Stimulated activated CD8-positive, alpha-beta memory T cell treated with anti-CD3 and anti-CD28 coated beads, Interleukin-7, amount 100 ng/mL, for 1 hour (primary cell): ENCODE data around the gene HIPK4.
"Not testable (repeated sequence)": the region's sequence is repeated elsewhere in the genome, so short reads cannot be mapped to it uniquely, and the experiment has no call there.

Experiments used
- DNase-seq, 2 donors: peaks; one replicate each; pipeline ENCODE4 v3.0.0-alpha.2; 2020; ENCODE audit warnings: low read depth in 2 of 2

Gene HIPK4

DNA sequence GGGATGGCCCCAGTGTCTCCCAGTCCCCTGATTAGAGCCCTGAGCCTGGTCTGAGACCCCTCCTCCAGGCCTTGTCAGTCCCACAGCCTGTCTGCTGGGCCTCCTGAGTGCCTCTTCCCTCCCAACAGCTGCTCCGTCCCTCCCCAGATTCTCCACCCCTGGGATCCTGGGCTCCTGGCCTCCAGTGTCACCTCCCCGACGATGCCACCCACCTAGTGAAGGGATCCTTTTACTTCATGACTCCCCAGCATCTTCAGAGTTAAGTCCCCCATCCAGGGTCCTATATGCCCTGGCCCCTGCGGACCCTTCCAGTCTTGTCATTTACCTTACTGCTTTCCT, 27.6 kb upstream of the HIPK4 start:
- no peak for DNase-seq

DNA sequence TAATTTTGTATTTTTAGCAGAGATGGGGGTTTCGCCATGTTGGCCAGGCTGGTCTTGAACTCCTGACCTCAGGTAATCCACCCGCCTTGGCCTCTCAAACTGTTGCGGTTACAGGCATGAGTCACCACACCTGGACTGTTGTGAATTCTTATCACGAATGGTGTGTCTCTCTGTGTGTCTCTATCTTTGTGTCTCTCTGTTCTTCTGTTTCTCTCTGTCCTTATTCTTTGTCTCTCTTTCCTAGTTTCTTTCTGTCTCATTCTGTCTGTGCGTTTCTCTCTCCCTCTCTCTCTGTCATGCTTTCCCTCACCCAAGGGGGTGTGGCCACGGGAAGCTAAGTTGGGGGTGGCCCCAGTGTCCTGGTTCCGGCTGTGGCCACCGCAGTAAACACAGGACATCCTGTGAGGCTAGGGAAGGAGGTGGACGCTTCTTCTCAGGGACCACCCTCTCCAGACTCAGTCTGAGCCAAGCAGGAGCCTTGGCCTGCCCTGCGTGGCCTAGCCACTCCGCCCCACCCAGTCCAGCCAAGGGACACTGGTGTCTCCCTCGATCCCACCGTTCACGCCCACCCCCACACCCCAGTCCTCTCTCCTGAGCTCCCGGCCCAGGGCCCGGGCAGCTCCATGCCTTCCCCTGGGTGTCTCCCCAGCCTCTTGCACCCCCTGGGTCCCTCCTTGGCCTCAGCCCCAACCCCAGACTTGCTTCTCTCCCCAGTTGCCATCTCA, 27.1 kb upstream of the HIPK4 start:
- DNase-seq, result no peak

DNA sequence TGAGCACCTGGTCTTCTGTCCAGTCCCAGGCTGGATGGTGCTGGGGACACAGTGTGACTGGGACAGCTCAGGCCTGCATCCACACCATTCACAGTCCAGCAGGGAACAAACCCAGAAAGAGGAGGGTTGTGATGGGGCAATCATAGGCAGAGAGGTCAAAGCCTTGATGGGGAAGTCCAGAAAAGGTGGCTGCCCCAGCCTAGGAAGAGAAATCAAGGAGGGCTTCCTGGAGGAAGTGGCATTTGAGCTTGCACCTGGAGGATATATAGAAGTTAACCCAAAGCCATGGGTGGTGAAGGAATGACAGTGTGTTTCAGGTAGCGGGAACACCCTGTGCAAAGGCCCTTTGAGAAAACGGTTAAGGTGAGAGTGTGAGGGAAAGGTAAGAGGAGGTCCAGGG, 25.8 kb upstream of the HIPK4 start:
- DNase-seq, result no peak

DNA sequence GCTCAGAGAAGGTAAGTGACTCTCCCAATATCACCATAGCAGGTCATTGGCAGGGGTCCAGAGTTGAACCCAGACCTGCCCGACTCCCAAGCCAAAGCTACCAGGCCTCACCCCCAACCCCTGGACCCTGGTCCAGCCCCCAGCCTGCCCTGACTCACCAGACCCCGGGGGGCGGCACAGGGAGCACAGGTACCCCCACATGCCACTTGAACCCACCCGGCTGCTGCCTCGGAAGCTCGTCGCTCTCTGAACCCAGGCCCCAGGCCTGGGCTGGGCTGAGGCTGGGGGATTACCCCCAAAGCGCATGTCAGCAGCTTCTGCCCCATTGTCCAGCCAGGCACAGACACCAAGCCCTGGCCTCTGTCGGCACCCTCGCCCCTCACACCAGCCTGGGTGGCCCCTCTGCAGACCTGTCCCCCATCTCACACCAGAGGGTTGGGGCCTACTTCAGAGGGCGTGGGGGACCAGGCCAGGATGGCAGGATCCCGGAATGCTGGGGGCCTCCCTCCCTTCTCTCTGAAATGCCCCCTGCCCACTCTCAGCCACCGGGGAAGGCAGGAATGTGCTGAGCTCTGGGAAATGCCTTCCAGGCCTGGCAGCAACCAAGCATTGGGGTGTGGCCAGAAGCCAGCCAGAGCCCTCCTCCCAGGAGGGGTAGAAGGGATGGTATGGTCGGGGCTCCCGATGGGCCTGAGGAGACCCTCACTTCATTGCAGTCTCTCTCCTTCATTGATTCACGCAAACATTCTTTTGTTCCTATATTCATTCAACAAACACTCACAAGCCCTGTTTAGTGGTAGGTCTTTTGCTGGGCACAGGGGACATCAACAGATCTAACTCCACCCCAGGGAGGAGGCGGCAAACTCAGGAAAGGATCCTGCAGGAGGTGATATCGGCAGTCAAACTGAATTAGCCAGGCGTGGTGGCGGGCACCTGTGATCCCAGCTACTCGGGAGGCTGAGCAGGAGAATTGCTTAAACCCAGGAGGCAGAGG, 24.9 kb upstream of the HIPK4 start:
- DNase-seq, result no peak

DNA sequence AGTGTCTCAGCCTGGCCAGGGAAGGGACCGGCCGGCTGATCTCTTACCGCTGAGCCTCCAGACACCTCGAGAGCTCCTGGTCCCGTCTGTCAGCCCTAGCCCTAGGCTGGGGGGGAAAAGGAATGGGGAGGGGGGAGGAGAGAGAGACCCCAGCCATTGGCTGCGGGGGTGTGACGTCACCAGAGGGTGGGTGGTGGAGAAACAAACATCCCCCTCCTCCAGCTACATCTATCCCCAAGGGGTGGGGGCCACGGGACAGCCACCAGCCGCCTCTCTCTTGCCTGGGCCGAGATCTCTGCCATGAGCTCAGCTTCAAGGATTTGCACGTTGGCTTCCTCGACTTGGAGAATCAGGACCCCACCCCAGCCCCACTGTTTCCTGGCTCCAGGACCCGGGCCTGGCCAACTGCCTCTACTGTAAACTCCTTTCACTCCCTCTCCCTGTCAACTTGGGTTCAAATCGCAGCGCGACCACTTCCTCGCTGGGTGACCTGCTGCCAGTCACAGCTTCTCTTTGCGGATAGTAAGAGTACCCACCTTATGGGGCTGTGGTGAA, 23.4 kb upstream of the HIPK4 start, which contains the start of gene PRX:
Gene PRX (minus strand): TSS at position 88 of the 555 bp plus-strand sequence. CDS start 5,446 bp downstream, outside the sequence.
- no peak for DNase-seq

DNA sequence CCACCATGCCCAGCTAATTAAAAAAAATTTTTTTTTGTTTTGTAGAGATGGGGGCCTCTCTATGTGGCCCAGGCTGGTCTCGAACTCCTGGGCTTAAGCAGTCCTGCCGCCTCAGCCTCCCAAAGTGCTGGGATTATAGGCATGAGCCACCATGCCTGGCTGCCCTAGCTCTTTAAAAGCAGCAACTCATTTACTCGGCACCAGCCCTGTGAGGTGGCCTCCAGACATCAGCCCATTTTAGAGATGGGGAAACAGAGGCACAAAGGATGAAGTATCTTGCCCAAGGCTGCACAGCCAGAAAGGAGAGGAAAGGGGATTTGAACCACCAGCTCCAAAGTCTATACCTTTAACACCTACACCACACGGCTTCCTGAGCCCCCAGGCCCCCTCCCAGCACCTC, 22.9 kb upstream of the HIPK4 start:
- DNase-seq, result no peak

DNA sequence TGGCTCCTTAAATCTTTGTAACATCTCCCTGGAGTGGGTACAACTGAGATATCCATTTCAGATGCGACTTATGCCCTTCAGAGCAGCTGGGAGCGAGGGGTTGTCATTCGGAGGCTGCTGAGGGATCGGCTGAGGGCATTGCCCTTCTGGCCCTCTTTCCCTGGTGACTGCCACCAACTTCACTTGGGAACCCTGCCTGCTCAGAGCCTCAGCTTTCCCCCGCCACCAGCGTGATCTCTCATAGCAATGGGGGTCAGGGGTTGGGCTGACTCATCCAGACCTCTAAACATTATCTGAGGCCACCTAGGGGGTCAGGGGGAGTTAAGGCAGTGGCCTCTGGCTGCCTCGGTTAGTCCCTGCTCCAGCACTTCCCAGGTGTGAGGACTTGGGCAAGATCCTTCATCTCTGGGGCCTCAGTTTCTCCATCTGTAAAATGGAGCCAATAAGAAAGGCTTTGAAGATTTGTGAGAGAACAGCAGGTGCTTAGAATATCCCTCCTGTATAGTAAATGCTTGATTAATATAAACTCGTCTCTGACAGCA, 22.0 kb upstream of the HIPK4 start:
- no peak for DNase-seq

DNA sequence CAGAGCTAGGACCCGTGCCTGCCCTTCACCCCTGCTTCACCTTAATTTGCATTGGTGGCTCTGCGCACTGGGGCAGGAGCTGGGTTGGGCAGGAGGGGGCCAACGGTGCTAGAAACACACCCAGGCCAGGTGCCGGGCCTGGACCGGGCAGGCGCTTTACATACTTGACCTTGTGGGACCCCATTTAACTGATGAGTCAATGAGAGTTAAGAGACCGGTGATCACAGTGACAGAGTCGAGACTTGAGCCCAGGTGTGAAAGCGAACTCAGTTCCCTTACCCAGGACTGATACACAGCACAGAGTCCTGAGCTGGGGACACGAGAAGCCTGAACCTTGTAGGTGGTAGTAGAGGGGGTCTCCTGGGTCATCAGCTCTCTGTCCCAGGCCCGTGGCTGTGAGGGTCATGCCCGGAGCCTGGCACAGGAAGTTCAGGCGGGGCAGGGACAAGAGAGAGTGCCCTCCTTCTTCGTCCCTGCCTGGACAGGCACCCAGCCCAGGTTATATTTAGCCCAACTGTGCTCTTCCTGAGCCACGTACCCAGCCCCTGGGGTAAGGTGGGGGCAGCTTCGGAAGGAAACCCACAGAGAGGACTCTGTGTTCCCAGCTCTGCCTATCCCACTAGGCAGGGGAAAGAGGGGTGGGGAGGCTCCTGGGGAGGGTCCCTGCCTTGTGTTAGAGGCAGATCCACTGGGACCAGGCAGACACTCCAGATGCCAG, 21.3 kb upstream of the HIPK4 start:
- no peak for DNase-seq

DNA sequence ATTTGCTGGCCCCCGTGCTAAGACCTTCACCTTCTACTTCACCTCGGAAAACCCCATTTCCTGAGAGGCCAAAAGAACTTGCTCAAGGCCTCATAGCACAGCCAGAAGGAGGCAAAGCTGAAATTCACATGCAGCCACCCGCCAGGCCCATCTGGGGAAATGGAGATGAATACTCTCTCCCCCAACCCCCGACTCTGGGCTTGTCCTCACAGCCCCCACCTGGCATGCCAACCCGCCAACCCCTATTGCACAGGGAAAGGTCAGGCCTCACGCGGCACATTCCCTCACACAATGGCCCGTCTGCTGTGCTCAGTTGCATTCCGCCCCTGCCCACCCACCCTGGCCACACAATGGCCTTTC, 20.0 kb upstream of the HIPK4 start:
- DNase-seq, result no peak

DNA sequence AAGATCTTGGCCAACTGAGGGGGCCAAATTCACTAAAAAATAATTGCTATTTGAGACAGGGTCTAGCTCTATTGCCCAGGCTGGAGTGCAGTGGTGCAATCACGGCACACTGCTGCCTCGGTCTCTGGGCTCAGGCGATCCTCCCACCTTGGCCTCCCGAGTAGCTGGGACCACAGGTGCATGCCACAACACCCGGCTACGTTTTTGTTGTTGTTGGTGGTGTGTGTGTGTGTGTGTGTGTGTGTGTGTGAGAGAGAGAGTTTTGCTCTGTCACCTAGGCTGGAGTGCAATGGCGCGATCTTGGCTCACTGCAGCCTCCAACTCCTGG, 18.6 kb upstream of the HIPK4 start:
- not testable (repeated sequence) for DNase-seq

DNA sequence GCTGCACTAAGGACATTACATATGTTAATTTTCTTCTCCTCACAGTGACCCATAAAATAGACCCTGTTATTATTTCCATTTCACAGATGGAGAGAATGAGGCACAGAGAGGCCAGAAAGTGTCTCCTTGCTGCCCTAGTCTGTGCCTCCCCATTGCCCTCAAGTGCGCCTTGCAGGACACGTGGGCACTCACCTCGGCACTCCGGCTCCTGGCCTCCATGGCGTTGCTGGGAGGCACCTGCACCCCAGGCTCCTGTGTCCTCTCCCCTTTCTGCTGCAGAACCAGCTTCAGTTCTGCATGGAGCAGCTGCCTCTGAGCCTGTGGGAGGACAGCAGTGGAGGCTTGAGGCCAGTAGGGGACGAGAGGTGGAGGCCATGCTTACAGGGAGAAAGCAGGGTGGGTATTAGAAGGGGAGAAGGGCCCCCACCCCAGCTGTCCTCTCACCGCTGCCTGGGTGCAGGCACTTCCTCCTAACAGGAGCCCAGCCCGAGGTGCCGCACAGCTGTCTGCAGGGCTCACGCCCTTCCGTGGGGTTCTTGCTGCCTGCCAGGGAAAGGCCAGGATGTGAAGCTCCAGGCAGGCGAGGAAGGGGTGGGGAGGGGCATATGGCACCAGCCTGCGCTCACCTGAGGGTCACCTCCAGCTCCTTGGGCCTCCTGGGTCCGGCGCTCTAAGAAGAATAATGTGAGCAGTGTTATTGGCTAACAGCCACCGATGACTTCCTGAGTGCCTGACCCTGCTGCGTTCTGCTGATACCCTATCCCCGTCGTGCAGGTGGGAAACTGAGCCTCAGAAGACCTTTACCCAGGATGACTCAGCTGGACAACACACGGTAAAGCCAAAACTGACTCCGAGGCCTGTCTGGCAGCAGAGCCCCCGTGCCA, 18.0 kb upstream of the HIPK4 start:
- DNase-seq, result no peak

DNA sequence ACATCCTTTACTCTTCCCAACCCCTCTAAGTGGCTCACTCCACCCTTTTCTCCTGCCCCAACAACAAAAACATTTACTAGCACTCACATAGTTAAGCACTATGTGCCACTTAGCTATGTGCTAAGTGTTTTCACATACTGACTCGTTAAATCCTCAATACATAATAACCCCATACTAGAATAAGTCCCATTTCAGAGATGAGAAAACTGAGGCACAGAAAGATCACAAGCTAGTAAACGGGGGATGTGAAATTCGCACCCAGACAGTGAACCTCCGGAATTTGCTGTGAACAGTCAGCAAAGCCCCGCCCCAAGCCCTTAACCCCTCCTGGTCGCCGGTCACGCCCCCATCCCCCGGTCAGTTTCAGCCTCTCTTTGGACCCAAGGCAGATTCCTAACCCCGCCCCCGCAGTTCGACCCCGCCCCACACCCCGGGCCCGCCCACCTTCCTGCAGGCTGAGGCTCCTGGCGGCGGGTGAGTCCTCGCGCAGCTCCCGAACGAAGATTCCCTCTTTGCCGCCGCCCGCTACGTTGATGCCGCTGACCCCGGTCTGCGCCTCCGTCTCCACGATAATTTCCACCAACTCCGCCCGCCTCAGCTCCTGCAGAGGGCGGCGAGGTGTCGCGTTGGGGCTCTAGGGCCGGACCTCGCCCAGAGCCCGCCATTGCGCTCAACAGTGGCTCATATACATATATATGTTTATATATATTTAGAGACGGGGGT, 13.4 kb upstream of the HIPK4 start:
- DNase-seq, result peak; percentile 55 to 56

DNA sequence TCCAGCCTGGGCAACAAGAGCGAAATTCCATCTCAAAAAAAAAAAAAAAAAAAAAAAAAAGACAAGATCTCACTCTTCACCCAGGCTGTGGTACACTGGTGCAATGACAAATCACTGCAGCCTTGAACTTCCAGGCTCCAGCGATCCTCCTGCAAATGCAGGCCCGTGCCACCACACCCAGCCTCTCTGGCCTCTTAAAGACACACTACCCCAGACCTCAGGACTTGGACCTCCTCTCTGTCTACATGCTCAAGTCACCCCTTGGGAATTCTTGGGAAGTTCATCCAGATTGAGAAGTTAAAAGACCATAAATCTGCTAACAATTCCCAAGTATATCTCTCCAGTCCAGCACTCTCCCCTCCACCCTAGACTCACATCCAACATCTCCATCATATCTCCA, 10.6 kb upstream of the HIPK4 start:
- no peak for DNase-seq

DNA sequence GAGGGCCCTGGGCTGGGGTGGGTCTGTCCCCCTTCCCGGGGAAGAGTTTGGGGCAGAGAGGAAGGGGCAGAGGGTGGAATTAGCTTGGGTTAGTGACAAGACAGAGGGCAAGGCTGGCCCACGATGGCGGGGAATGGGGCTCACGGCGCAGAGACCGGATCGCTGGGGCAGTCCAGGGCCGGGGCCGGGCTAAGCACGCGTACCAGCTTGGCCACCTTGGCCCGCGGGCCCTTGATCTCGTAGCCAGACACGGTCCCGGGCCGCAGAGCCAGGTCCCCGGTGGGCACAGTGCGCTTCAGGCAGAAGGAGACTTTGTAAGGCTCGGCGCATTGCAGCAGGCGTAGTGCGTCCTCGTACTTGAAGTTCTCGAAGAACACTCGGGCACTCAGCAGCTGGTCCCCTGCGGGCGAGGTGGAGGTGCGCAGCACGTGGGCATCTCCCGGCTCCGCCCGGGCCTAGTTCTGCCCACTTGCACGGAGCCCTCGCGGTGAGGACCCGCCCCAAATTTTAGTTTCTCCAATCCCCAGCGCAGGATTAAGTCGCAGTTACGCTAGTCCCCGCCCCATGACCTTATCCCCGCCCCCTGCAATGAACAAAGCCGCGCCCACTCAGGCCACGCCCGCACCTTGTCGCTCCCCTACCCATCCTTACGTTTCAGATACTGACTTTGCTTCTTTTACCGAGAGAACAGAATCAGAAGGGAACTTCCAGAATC, 8.6 kb upstream of the HIPK4 start:
- peak in 1 of 2 donors; percentile 35 for DNase-seq

DNA sequence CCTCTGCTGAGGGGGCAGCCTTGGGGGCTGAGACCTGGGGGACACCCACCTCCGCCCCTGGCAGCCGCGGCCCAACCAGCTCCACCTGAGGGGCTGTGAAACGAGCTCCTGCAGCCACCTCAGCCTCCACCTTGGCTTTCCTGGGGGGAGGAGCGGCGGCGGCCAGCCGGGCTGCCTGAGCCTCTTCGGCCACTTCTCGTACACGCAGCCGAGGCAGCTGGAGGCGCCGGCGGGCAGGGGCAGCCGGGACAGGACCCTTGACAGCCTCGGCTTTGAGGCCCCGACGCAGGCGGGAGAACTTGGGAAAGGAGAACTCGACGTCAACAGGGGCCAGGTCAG, 7.6 kb upstream of the HIPK4 start:
- DNase-seq, result no peak

DNA sequence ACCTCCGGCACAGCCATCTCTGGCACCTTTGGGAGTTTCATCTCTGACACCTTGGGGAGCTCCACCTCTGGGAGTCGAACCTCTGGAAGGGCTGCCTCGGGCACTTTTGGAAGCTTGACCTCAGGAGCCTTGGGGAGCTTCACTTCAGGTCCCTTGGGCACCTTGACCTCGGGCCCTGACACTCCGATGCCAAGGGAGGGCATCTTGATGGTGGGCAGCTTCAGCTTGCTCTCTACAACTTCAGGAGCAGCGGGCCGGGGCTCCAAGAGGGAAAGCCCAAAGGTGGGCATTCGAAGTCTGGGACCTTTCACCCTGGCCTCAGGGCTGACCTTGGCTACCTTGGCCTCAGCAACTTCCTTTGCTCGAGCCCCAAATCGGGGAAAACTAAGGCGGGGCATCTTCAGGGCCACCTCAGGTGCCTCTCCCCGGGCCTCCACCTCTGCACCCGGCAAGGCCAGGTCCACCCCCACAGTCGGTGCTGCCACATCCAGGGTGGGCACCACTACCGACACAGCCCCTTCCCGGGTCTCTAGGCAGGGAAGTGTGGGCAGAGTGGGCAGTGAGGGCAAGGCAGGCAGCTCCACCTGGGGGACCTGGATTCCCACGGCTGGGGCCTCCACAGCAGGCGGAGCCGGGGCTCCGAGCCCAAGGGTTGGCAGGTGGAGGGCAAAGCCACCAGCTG, 7.0 kb upstream of the HIPK4 start:
- no peak for DNase-seq

DNA sequence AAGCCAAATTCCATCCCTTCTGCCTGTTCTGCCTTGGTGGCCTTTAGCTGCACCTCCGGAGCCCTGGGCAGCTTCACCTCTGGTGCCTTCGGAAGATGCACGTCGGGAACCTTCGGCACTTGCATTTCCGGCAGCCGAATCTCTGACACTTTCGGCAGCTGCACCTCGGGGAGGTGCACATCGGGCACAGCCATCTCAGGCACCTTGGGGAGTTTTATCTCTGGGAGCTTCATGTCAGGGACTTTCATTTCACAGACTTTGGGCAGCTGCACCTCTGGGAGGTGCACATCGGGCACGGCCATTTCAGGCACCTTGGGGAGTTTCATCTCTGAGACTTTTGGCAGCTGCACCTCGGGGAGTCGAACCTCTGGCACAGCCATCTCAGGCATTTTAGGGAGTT, 6.0 kb upstream of the HIPK4 start:
- no peak for DNase-seq

DNA sequence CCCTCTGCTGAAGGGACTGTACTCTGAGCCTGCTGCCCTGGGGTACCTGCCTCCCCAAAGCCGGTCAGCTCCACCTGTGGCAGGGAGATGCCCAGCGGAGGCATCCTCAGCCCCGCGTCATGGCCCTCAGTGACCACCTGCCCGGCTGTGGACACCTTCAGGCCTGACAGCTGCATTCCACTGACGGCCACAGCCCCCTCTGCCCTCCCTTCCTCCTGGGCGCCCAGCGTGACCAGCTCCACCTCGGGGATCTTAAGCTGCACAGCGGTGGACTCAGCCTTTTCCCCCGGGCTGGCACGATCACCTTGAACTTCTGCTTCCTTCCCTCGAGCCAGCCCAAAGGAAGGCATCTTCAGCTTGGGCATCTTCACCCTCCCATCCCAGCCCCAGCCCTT, 4.8 kb upstream of the HIPK4 start:
- no peak for DNase-seq
